OCI-LY1 (cell line): ENCODE measurements around the gene GSG1L.

Experiments
- H2AFZ ChIP-seq: fragments of 200-600 bp; sonication (generic), shearing (Covaris generic); 2 replicates; pipeline ENCODE4 v1.6.0; 2014; ENCODE audit warnings: antibody characterized with exemption, mild to moderate bottlenecking, low read length
- H3F3A ChIP-seq: fragments of 200-600 bp; sonication (generic), shearing (Covaris generic); 2 replicates; pipeline ENCODE4 v1.6.0; 2014; ENCODE audit warnings: mild to moderate bottlenecking, antibody characterized with exemption, low read length, moderate library complexity; ENCODE audit not compliant: insufficient read depth
- H3K27ac ChIP-seq: fragments of 200-600 bp; sonication (generic); 2 replicates; pipeline ENCODE4 v1.5.1; 2014; ENCODE audit warnings: low read length, mixed run types, mild to moderate bottlenecking, low read depth; ENCODE audit not compliant: poor library complexity, severe bottlenecking
- H3K27me3 ChIP-seq: fragments of 200-600 bp; sonication (generic); 2 replicates; pipeline ENCODE4 v1.6.0; 2014; ENCODE audit warnings: antibody characterized with exemption, mild to moderate bottlenecking, low read length, moderate library complexity; ENCODE audit not compliant: insufficient read depth
- H3K36me3 ChIP-seq: fragments of 200-600 bp; sonication (generic); 2 replicates; pipeline ENCODE4 v1.6.1; 2014; ENCODE audit warnings: mild to moderate bottlenecking, antibody characterized with exemption, low read length, moderate library complexity, mixed read lengths; ENCODE audit not compliant: insufficient read depth
- H3K4me1 ChIP-seq: fragments of 200-600 bp; sonication (generic); 2 replicates; pipeline ENCODE4 v1.5.1; 2014; ENCODE audit warnings: mild to moderate bottlenecking, low read length, moderate library complexity; ENCODE audit not compliant: insufficient read depth, severe bottlenecking
- H3K4me2 ChIP-seq: fragments of 200-600 bp; sonication (generic), shearing (Covaris generic); 2 replicates; pipeline ENCODE4 v1.6.1; 2014; ENCODE audit warnings: low read length
- H3K4me3 ChIP-seq: fragments of 200-600 bp; sonication (generic); 2 replicates; pipeline ENCODE4 v1.5.1; 2014; ENCODE audit warnings: low read length, low read depth, mild to moderate bottlenecking, mixed read lengths; ENCODE audit not compliant: poor library complexity, severe bottlenecking
- H3K79me2 ChIP-seq: fragments of 200-600 bp; shearing (Covaris generic); 2 replicates; pipeline ENCODE4 v1.6.1; 2016; ENCODE audit warnings: mixed run types, low read length, mixed read lengths; ENCODE audit not compliant: insufficient read depth
- H3K9ac ChIP-seq: fragments of 200-600 bp; sonication (generic), shearing (Covaris generic); 2 replicates; pipeline ENCODE4 v1.6.1; 2014; ENCODE audit warnings: mild to moderate bottlenecking, low read length, mixed read lengths
- H3K9me2 ChIP-seq: fragments of 200-600 bp; sonication (generic), shearing (Covaris generic); 2 replicates; pipeline ENCODE4 v1.6.1; 2014; ENCODE audit warnings: low read depth, mild to moderate bottlenecking, low read length, mixed read lengths
- H3K9me3 ChIP-seq: fragments of 200-600 bp; shearing (Covaris generic); 2 replicates; pipeline ENCODE4 v1.6.1; 2014; ENCODE audit warnings: low read length, mixed read lengths
- H4K20me1 ChIP-seq: fragments of 200-600 bp; sonication (generic), shearing (Covaris generic); 2 replicates; pipeline ENCODE4 v1.6.0; 2016; ENCODE audit warnings: mild to moderate bottlenecking, low read length; ENCODE audit not compliant: insufficient read depth
- CTCF ChIP-seq: fragments of 200-600 bp; sonication (generic), shearing (Covaris generic); IDR thresholded peaks from 2 replicates; pipeline ENCODE4 v1.5.1; 2017; ENCODE audit warnings: mild to moderate bottlenecking, antibody characterized with exemption, low read length, moderate library complexity, mixed read lengths
- EZH2 ChIP-seq: fragments of 200-600 bp; sonication (generic), shearing (Covaris generic); IDR thresholded peaks from 2 replicates; pipeline ENCODE4 v1.8.0; 2017; ENCODE audit warnings: borderline replicate concordance, mixed run types, mild to moderate bottlenecking, antibody characterized with exemption, low read length, moderate library complexity, mixed read lengths

The GSG1L gene

GRCh38 chr16:27778171-27778925 lies 285.2 kb downstream of the GSG1L start:
- no peaks in the 10 kb centered on the region for H3K79me2 ChIP-seq
- no peak for TF ChIP-seq CTCF
- TF ChIP-seq EZH2 = no peak
- no peaks in the 10 kb centered on the region for H3K9me2 ChIP-seq
- H3F3A ChIP-seq = no peaks in the 10 kb centered on the region
- no peak overlapping the region for H2AFZ ChIP-seq
- H3K4me2 ChIP-seq = no peak overlapping the region
- H3K4me1 ChIP-seq = no peaks in the 10 kb centered on the region
- H3K27me3 ChIP-seq = no peaks in the 10 kb centered on the region
- no peaks in the 10 kb centered on the region for H3K36me3 ChIP-seq
- H4K20me1 ChIP-seq = no peaks in the 10 kb centered on the region
- no peak overlapping the region for H3K9ac ChIP-seq
- no peaks in the 10 kb centered on the region for H3K9me3 ChIP-seq
- H3K4me3 ChIP-seq = no peak overlapping the region
- H3K27ac ChIP-seq = no peak overlapping the region

GRCh38 chr16:27777527-27777926 lies 286.0 kb downstream of the GSG1L start:
- Histone ChIP-seq H3F3A (no peaks in the 10 kb centered on the region), H3K9me2 (no peaks in the 10 kb centered on the region), H3K9ac (no peak overlapping the region), H3K36me3 (no peaks in the 10 kb centered on the region), H3K4me3 (no peak overlapping the region), H3K4me1 (no peaks in the 10 kb centered on the region), H3K4me2 (no peak overlapping the region), H3K79me2 (no peaks in the 10 kb centered on the region), H3K27me3 (no peaks in the 10 kb centered on the region), H2AFZ (no peak overlapping the region), H4K20me1 (no peaks in the 10 kb centered on the region), H3K27ac (no peak overlapping the region), H3K9me3 (no peaks in the 10 kb centered on the region)
- no peak for TF ChIP-seq EZH2
- no peak for TF ChIP-seq CTCF

- Histone ChIP-seq H3K9me3 (no peaks in the 10 kb centered on the region), H3K4me2 (no peak overlapping the region), H3F3A (no peaks in the 10 kb centered on the region), H3K79me2 (no peaks in the 10 kb centered on the region), H3K27me3 (no peaks in the 10 kb centered on the region), H2AFZ (no peak overlapping the region), H3K4me3 (no peak overlapping the region), H3K4me1 (no peaks in the 10 kb centered on the region), H4K20me1 (no peaks in the 10 kb centered on the region), H3K27ac (no peak overlapping the region), H3K9ac (no peak overlapping the region), H3K9me2 (no peaks in the 10 kb centered on the region), H3K36me3 (no peaks in the 10 kb centered on the region)
- TF ChIP-seq EZH2 = no peak
Measured at GRCh38 chr16:27776556-27777225, 286.8 kb downstream of the GSG1L start.
